H1 (cell line): ENCODE measurements around the gene ANKIB1. TPM values are rescaled to one million over a fixed set of nuclear protein-coding genes. Genes with fewer than 3 reads are reported as not detected.

Experiments
- CTCF ChIA-PET: fragments of 300-600 bp; sonication (Branson Sonifier 250); formaldehyde crosslinking; loops from one replicate; lab custom pipeline; 2021; ENCODE audit not compliant: partially characterized antibody; lab: Charles Lee
- POLR2A ChIA-PET: fragments of 300-600 bp; sonication (Branson Sonifier 250); formaldehyde crosslinking; loops from one replicate; lab custom pipeline; 2021; ENCODE audit warnings: inconsistent platforms; ENCODE audit not compliant: partially characterized antibody; lab: Charles Lee
- DNase-seq, 2 experiments: peaks; one replicate each; pipeline versions ENCODE4 v3.0.0 to v3.0.0-alpha.2; 2010 to 2022; ENCODE audit warnings: low spot score in 2 of 2, low read depth in 1 of 2, mixed read lengths in 1 of 2
- FAIRE-seq: peaks from 2 replicates; lab custom pipeline; 2011; peaks lifted over from hg19 to GRCh38; lab: Jason Lieb, UNC
- H2AFZ ChIP-seq: 2 replicates; pipeline ENCODE4 v1.8.1; 2012; ENCODE audit warnings: low read length, inconsistent platforms
- H2AK5ac ChIP-seq: 2 replicates; pipeline ENCODE4 v1.6.1; 2013; ENCODE audit warnings: low read depth, low read length
- H2BK120ac ChIP-seq: replicated peaks from 2 replicates; pipeline ENCODE3; 2013; ENCODE audit warnings: low read depth, low read length, inconsistent platforms
- H2BK12ac ChIP-seq: 2 replicates; pipeline ENCODE4 v1.6.1; 2013; ENCODE audit warnings: low read depth, low read length
- H2BK15ac ChIP-seq: 2 replicates; pipeline ENCODE4 v1.6.1; 2013; ENCODE audit warnings: low read length
- H2BK20ac ChIP-seq: 2 replicates; pipeline ENCODE4 v1.6.1; 2013; ENCODE audit warnings: low read length
- H2BK5ac ChIP-seq: 2 replicates; pipeline ENCODE4 v1.6.1; 2013; ENCODE audit warnings: low read depth, low read length
- H3K14ac ChIP-seq: 2 replicates; pipeline ENCODE4 v1.6.1; 2013; ENCODE audit warnings: inconsistent platforms; ENCODE audit not compliant: insufficient read length
- H3K18ac ChIP-seq: 2 replicates; pipeline ENCODE4 v1.6.1; 2013; ENCODE audit warnings: low read length; ENCODE audit errors: extremely low read depth
- H3K23ac ChIP-seq: 2 replicates; pipeline ENCODE4 v1.6.1; 2013; ENCODE audit warnings: inconsistent platforms; ENCODE audit not compliant: insufficient read length
- H3K23me2 ChIP-seq: 2 replicates; pipeline ENCODE4 v1.6.1; 2013; ENCODE audit warnings: low read depth, low read length
- H3K27ac ChIP-seq: 2 replicates; pipeline ENCODE4 v1.6.1; 2011; ENCODE audit warnings: low read depth, low read length, inconsistent platforms
- H3K27me3 ChIP-seq, 4 experiments: replicated peaks in 1 of 4; 1 replicate in 1 of 4; 2 replicates in 3 of 4; pipeline versions ENCODE4 v1.6.1 to v1.8.1; 2011 to 2013; ENCODE audit warnings: low read length in 3 of 4, mild to moderate bottlenecking in 3 of 4, inconsistent platforms in 2 of 4, mixed read lengths in 2 of 4, moderate library complexity in 1 of 4; ENCODE audit not compliant: control insufficient read depth in 3 of 4, insufficient read depth in 3 of 4; ENCODE audit errors: extremely low read depth in 1 of 4
- H3K36me3 ChIP-seq, 4 experiments: 2 replicates each; pipeline versions ENCODE4 v1.6.1 to v1.8.1; 2011 to 2013; ENCODE audit warnings: mild to moderate bottlenecking in 4 of 4, low read length in 3 of 4, moderate library complexity in 2 of 4, control low read depth in 1 of 4, inconsistent platforms in 1 of 4; ENCODE audit not compliant: insufficient read depth in 4 of 4, control insufficient read depth in 2 of 4
- H3K4ac ChIP-seq: replicated peaks from 2 replicates; pipeline ENCODE3; 2013; ENCODE audit warnings: low read length, low read depth, mixed read lengths, inconsistent platforms; ENCODE audit not compliant: insufficient read length
- H3K4me1 ChIP-seq, 4 experiments: replicated peaks in 1 of 4; 1 replicate in 1 of 4; 2 replicates in 3 of 4; pipeline versions ENCODE4 v1.6.1 to v1.8.1; 2011 to 2013; ENCODE audit warnings: low read length in 3 of 4, inconsistent platforms in 2 of 4, mixed read lengths in 1 of 4; ENCODE audit not compliant: insufficient read depth in 4 of 4, control insufficient read depth in 3 of 4
- H3K4me2 ChIP-seq, 2 experiments: 2 replicates each; pipeline versions ENCODE4 v1.6.1 to v1.8.1; 2011 to 2013; ENCODE audit warnings: low read depth in 2 of 2, low read length in 2 of 2, control low read depth in 1 of 2, inconsistent platforms in 1 of 2, mild to moderate bottlenecking in 1 of 2; ENCODE audit not compliant: insufficient read depth in 1 of 2
- H3K4me3 ChIP-seq, 4 experiments: fragments of 200-600, 300-600 bp in 1 of 4; sonication (generic), shearing (Covaris generic), sonication (Bioruptor Twin) in 1 of 4; 2 replicates each; pipeline versions ENCODE4 v1.5.1 to v1.8.1; 2011 to 2016; ENCODE audit warnings: low read length in 4 of 4, low read depth in 3 of 4, control low read depth in 2 of 4, inconsistent platforms in 2 of 4, mild to moderate bottlenecking in 2 of 4, mixed read lengths in 1 of 4, moderate library complexity in 1 of 4; ENCODE audit not compliant: insufficient read depth in 2 of 4; ENCODE audit errors: extremely low read depth in 1 of 4
- H3K56ac ChIP-seq: replicated peaks from 2 replicates; pipeline ENCODE3; 2013; ENCODE audit warnings: low read depth, mild to moderate bottlenecking, mixed read lengths, low read length, inconsistent platforms; ENCODE audit not compliant: insufficient read length
- H3K79me1 ChIP-seq: 2 replicates; pipeline ENCODE4 v1.6.1; 2013; ENCODE audit warnings: low read depth, low read length, control low read depth
- H3K79me2 ChIP-seq, 2 experiments: 2 replicates each; pipeline versions ENCODE4 v1.6.1 to v1.8.1; 2012 to 2013; ENCODE audit warnings: low read length in 2 of 2, mild to moderate bottlenecking in 2 of 2, inconsistent platforms in 1 of 2; ENCODE audit not compliant: insufficient read depth in 2 of 2, control insufficient read depth in 1 of 2
- H3K9ac ChIP-seq, 4 experiments: replicated peaks in 1 of 4; 1 replicate in 1 of 4; 2 replicates in 3 of 4; pipeline versions ENCODE4 v1.6.1 to v1.8.1; 2011 to 2013; ENCODE audit warnings: low read depth in 3 of 4, low read length in 3 of 4, control low read depth in 2 of 4, mild to moderate bottlenecking in 2 of 4, moderate library complexity in 2 of 4, inconsistent platforms in 1 of 4; ENCODE audit errors: extremely low read depth in 1 of 4
- H3K9me3 ChIP-seq, 2 experiments: 2 replicates each; pipeline versions ENCODE4 v1.6.1 to v1.8.1; 2012 to 2013; ENCODE audit warnings: mild to moderate bottlenecking in 2 of 2, moderate library complexity in 2 of 2, control low read depth in 1 of 2, inconsistent platforms in 1 of 2, low read depth in 1 of 2, low read length in 1 of 2, mixed read lengths in 1 of 2; ENCODE audit not compliant: insufficient read depth in 2 of 2
- H4K20me1 ChIP-seq, 2 experiments: replicated peaks in 1 of 2; 2 replicates each; pipeline versions ENCODE3 to v1.8.1; 2011 to 2013; ENCODE audit warnings: inconsistent platforms in 2 of 2, low read length in 2 of 2, mild to moderate bottlenecking in 1 of 2; ENCODE audit not compliant: insufficient read depth in 2 of 2, control insufficient read depth in 1 of 2
- H4K5ac ChIP-seq: 2 replicates; pipeline ENCODE4 v1.6.1; 2013; ENCODE audit warnings: low read length, low read depth, mixed read lengths, inconsistent platforms; ENCODE audit not compliant: insufficient read length
- H4K8ac ChIP-seq: 2 replicates; pipeline ENCODE4 v1.8.0; 2013; ENCODE audit warnings: mild to moderate bottlenecking, moderate library complexity, low read length, inconsistent platforms; ENCODE audit not compliant: insufficient read depth; ENCODE audit errors: extremely low read depth
- H4K91ac ChIP-seq: replicated peaks from 2 replicates; pipeline ENCODE3; 2013; ENCODE audit warnings: low read length, mixed read lengths, inconsistent platforms; ENCODE audit not compliant: insufficient read length
- BRCA1 ChIP-seq: IDR thresholded peaks from 2 replicates; pipeline ENCODE4 v1.6.1; 2012; ENCODE audit warnings: low read depth, low read length, improper control_type of control experiment
- CBX8 ChIP-seq: fragments of 300-800, 300-1000 bp; sonication (generic); IDR thresholded peaks from 2 replicates; pipeline ENCODE4 v1.7.1; 2016; ENCODE audit warnings: low read depth, low read length, borderline replicate concordance
- CHD2 ChIP-seq: IDR thresholded peaks from 2 replicates; pipeline ENCODE4 v1.6.1; 2012; ENCODE audit warnings: low read length, improper control_type of control experiment
- CTBP2 ChIP-seq: IDR thresholded peaks from 2 replicates; pipeline ENCODE4 v1.7.0; 2011; ENCODE audit warnings: borderline replicate concordance, mild to moderate bottlenecking, moderate library complexity, mixed read lengths, low read length; ENCODE audit not compliant: insufficient read depth, insufficient read length
- HDAC2 ChIP-seq, 2 experiments: fragments of 300-600 bp in 1 of 2; sonication (generic) in 1 of 2; IDR thresholded peaks; 2 replicates each; pipeline ENCODE4 v1.6.1; 2011 to 2012; ENCODE audit warnings: low read depth in 2 of 2, low read length in 2 of 2, mild to moderate bottlenecking in 2 of 2, moderate library complexity in 2 of 2, borderline replicate concordance in 1 of 2, inconsistent platforms in 1 of 2
- HDAC6 ChIP-seq: IDR thresholded peaks from one replicate; pipeline ENCODE4 v1.7.1; 2012; ENCODE audit warnings: low read depth, mild to moderate bottlenecking, inconsistent platforms, low read length, moderate library complexity
- NRF1 ChIP-seq: IDR thresholded peaks from 2 replicates; pipeline ENCODE4 v1.6.1; 2011; ENCODE audit warnings: mild to moderate bottlenecking, low read depth, low read length, improper control_type of control experiment
- POLR2A ChIP-seq, 2 experiments: IDR thresholded peaks; 1 replicate in 1 of 2; 2 replicates in 1 of 2; pipeline ENCODE4 v1.6.1; 2011; ENCODE audit warnings: low read depth in 2 of 2, low read length in 2 of 2, mild to moderate bottlenecking in 2 of 2; ENCODE audit errors: control extremely low read depth in 1 of 2
- SAP30 ChIP-seq: fragments of 300-600 bp; sonication (generic); IDR thresholded peaks from 2 replicates; pipeline ENCODE4 v1.7.1; 2012; ENCODE audit warnings: low read length, moderate library complexity, mild to moderate bottlenecking, inconsistent platforms; ENCODE audit not compliant: insufficient read depth, insufficient replicate concordance
- SIN3A ChIP-seq, 2 experiments: IDR thresholded peaks in 1 of 2; conservative IDR thresholded peaks in 1 of 2; 2 replicates each; pipeline ENCODE4 v1.6.1; 2011 to 2012; ENCODE audit warnings: low read length in 2 of 2, improper control_type of control experiment in 1 of 2, low read depth in 1 of 2, mild to moderate bottlenecking in 1 of 2
- SIX5 ChIP-seq: IDR thresholded peaks from 2 replicates; pipeline ENCODE4 v1.6.1; 2011; ENCODE audit warnings: mild to moderate bottlenecking, low read depth, low read length
- SP1 ChIP-seq: IDR thresholded peaks from 2 replicates; pipeline ENCODE4 v1.6.1; 2011; ENCODE audit warnings: low read depth, low read length
- WGBS, 2 experiments: shearing (Covaris generic) in 1 of 2; methylation state at CpG; one replicate each; pipeline versions ENCODE4 v1.1.6 to v1.1.7; 2013 to 2015; ENCODE audit warnings: low lambda C conversion rate in 2 of 2, mixed read lengths in 2 of 2, inconsistent platforms in 1 of 2, low coverage in 1 of 2, missing lambda C conversion rate in 1 of 2; ENCODE audit not compliant: insufficient replicate concordance in 2 of 2, insufficient coverage in 1 of 2, insufficient read length in 1 of 2; ENCODE audit errors: extremely low coverage in 1 of 2, missing lambda C conversion rate in 1 of 2; 5-methylcytosine and 5-hydroxymethylcytosine counted together
- polyA plus RNA-seq, 7 experiments: library from polyadenylated mRNA; depleted of rRNA in 3 of 7; stranded (reverse) in 5 of 7; unstranded in 2 of 7; fragments of >200 nt in 5 of 7; fragments of 200-250 nt in 2 of 7; gene quantifications; 1 replicate in 5 of 7; 2 replicates in 1 of 7; 4 replicates in 1 of 7; pipeline versions ENCODE4 v1.2.1 to v1.2.3, GENCODE V29; 2011 to 2013; ENCODE audit warnings: missing spikeins in 2 of 7, mixed read lengths in 2 of 7
- total RNA-seq: library from RNA; stranded (reverse); fragmentation: NEBNext Ultra II Directional; extraction: Animal tissue kit (Norgen Biotek cat#: 25700); gene quantifications from 2 replicates; pipeline ENCODE4 v1.2.1, GENCODE V29; 2021
- TF ChIP-seq, protein P1 (sequence below): IDR thresholded peaks from 2 replicates; pipeline ENCODE4 v1.6.1; 2012; ENCODE audit warnings: inconsistent platforms

ANKIB1 gene
- total and polyA plus RNA-seq, 2 of the 8 experiments (the other 6 are each of a cell fraction or from before 2014, with no cell fraction given): 19.2 to 43.0 TPM

DNA sequence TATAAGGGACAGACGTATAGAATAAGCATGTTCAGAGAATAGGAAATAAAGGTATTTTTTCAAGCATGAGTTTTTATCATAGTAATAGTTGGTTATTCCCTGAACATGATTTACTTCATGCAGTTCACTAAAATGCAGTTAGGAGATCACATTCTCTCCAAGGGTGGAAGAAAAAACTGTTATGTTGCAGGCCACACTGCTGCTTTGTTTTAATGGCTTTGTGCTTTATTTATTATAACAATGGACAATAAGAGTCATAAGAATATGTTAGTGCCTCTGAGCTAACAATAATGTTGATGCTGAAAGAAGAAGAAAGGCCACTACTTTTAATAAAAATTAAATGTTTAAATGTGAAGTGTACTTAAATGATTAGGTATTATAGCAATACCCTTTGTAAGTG lies 123.0 kb downstream of the ANKIB1 start:
- DNase-seq (no peak), FAIRE-seq (no peak)
- Histone ChIP-seq H2BK5ac (no peak overlapping the region), H3K18ac (no peak overlapping the region), H2BK20ac (no peak overlapping the region), H3K4ac (no peak overlapping the region), H4K91ac (no peak overlapping the region), H3K4me2 (no peak overlapping the region), H4K5ac (no peak overlapping the region), H3K23ac (no peak overlapping the region), H2AK5ac (no peak overlapping the region), H3K14ac (no peak overlapping the region), H3K79me1 (no peaks in the 10 kb centered on the region), H3K27me3 (no peaks in the 10 kb centered on the region), H2BK120ac (no peak overlapping the region), H3K4me1 (no peaks in the 10 kb centered on the region), H2BK15ac (no peak overlapping the region), H2BK12ac (no peak overlapping the region), H4K8ac (no peak overlapping the region), H3K23me2 (no peaks in the 10 kb centered on the region; the same call in 1 of the 2 replicates), H3K4me3 (no peak overlapping the region), H3K36me3 (peaks cover 0 to 9% (median 1%) of the 10 kb centered on the region in 4 experiments; a peak in 2 of 8 replicates), H4K20me1 (no peaks in the 10 kb centered on the region), H3K9me3 (no peaks in the 10 kb centered on the region), H3K79me2 (no peaks in the 10 kb centered on the region), H3K27ac (no peak overlapping the region), H3K56ac (no peak overlapping the region), H3K9ac (no peak overlapping the region), H2AFZ (no peak overlapping the region)
- POLR2A ChIA-PET: no interaction called here
- 100% methylated on average over 1 of the region's 1 CpG; no CpG with 5 or more reads in 1 of the 2 experiments for WGBS, 2 experiments
- CTCF ChIA-PET: interaction anchor here (0.9 to 1.2 kb wide), 2 partner anchors 23 to 168 kb away, joined by 3 read pairs; no protein-coding TSS in a partner anchor
- TF ChIP-seq SP1 (no peak), HDAC6 (no peak), CBX8 (no peak), CHD2 (no peak), SIX5 (no peak), CTBP2 (no peak), POLR2A (IDR thresholded peaks at IDR 0.05; ENCODE audit: control extremely low read depth in 1 of 2, low read depth in 2 of 2, low read length in 2 of 2) (no peak), SIN3A (conservative IDR thresholded peaks at IDR 0.05 in 1 of 2, IDR thresholded peaks at IDR 0.05 in 1 of 2; ENCODE audit: low read depth in 1 of 2, low read length in 2 of 2) (no peak), SAP30 (no peak), HDAC2 (IDR thresholded peaks at IDR 0.05; ENCODE audit: borderline replicate concordance in 1 of 2, low read depth in 2 of 2, low read length in 2 of 2) (no peak), NRF1 (no peak), BRCA1 (no peak)
- TF ChIP-seq, protein P1, sequence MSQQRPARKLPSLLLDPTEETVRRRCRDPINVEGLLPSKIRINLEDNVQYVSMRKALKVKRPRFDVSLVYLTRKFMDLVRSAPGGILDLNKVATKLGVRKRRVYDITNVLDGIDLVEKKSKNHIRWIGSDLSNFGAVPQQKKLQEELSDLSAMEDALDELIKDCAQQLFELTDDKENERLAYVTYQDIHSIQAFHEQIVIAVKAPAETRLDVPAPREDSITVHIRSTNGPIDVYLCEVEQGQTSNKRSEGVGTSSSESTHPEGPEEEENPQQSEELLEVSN: no peak
